Common myeloid progenitor, CD34-positive (primary cell): ENCODE data around the gene MYOM3.

Source experiments
- CTCF ChIA-PET: fragments of 350-600 bp; sonication (Branson Sonifier 250); formaldehyde crosslinking; loops from one replicate; lab custom pipeline; 2021; ENCODE audit warnings: antibody characterized with exemption; lab: Charles Lee
- POLR2A ChIA-PET: fragments of 350-600 bp; sonication (Branson Sonifier 250); formaldehyde crosslinking; loops from one replicate; lab custom pipeline; 2021; ENCODE audit warnings: antibody characterized with exemption; lab: Charles Lee
- DNase-seq, 3 donors: peaks; one replicate each; pipeline versions ENCODE4 v3.0.0 to v3.0.0-alpha.2; 2013
- H3K27ac ChIP-seq, 2 experiments: 1 replicate in 1 of 2; 2 replicates in 1 of 2; pipeline ENCODE4 v1.7.0; 2013; ENCODE audit warnings: inconsistent platforms in 2 of 2, low read length in 2 of 2, mild to moderate bottlenecking in 2 of 2, low read depth in 1 of 2, moderate library complexity in 1 of 2; ENCODE audit not compliant: severe bottlenecking in 2 of 2, insufficient read depth in 1 of 2, poor library complexity in 1 of 2
- H3K27me3 ChIP-seq, 5 experiments: replicated peaks in 2 of 5; 1 replicate in 3 of 5; 2 replicates in 2 of 5; pipeline versions ENCODE4 v1.6.1 to v1.7.0; 2013; ENCODE audit warnings: low read length in 4 of 5, mild to moderate bottlenecking in 2 of 5, moderate library complexity in 2 of 5, inconsistent platforms in 1 of 5; ENCODE audit not compliant: insufficient read depth in 5 of 5, control insufficient read depth in 4 of 5
- H3K36me3 ChIP-seq, 4 experiments: 1 replicate in 2 of 4; 2 replicates in 2 of 4; pipeline versions ENCODE4 v1.6.1 to v1.7.0; 2013; ENCODE audit warnings: low read length in 3 of 4, control low read depth in 1 of 4, mild to moderate bottlenecking in 1 of 4; ENCODE audit not compliant: control insufficient read depth in 4 of 4, insufficient read depth in 4 of 4
- H3K4me1 ChIP-seq, 4 experiments: 1 replicate in 3 of 4; 2 replicates in 1 of 4; pipeline versions ENCODE4 v1.6.1 to v1.7.1; 2013; ENCODE audit warnings: low read length in 3 of 4, mild to moderate bottlenecking in 3 of 4, control low read depth in 1 of 4, inconsistent platforms in 1 of 4, moderate library complexity in 1 of 4; ENCODE audit not compliant: control insufficient read depth in 4 of 4, insufficient read depth in 4 of 4; ENCODE audit errors: control extremely low read depth in 1 of 4
- H3K4me3 ChIP-seq, 7 experiments: 1 replicate in 4 of 7; 2 replicates in 3 of 7; pipeline versions ENCODE4 v1.5.1 to v1.7.0; 2013; ENCODE audit warnings: mild to moderate bottlenecking in 7 of 7, low read length in 6 of 7, moderate library complexity in 6 of 7, inconsistent platforms in 2 of 7, low read depth in 2 of 7, control low read depth in 1 of 7; ENCODE audit not compliant: insufficient read depth in 4 of 7, control insufficient read depth in 1 of 7; ENCODE audit errors: extremely low read depth in 1 of 7
- H3K9me3 ChIP-seq, 5 experiments: 1 replicate in 4 of 5; 2 replicates in 1 of 5; pipeline versions ENCODE4 v1.6.1 to v1.7.1; 2013; ENCODE audit warnings: low read length in 4 of 5, mild to moderate bottlenecking in 2 of 5, inconsistent platforms in 1 of 5, low read depth in 1 of 5, moderate library complexity in 1 of 5; ENCODE audit not compliant: control insufficient read depth in 4 of 5, insufficient read depth in 2 of 5; ENCODE audit errors: control extremely low read depth in 1 of 5
- WGBS: methylation state at CpG from one replicate; pipeline ENCODE4 v1.1.5; 2013; ENCODE audit not compliant: insufficient coverage; 5-methylcytosine and 5-hydroxymethylcytosine counted together

The MYOM3 gene

DNA sequence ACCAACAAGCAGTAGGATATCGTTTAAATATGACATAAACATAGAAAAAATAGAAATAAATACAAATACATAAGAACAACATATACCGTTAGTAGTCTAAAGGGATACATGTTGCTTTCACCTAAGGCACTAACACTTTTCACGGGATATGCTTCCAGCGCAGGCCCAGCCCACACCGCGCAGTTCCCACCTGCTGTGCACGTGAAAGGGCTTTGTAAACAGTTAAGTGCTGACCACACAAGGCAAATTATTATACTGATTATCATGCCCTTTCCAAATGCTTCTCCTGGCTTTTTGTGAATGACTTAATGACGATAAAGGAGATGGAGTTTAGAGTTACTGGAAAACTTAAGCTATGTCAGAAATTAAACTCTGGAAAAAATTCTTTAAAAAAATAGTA, 42.3 kb upstream of the MYOM3 start:
- Histone ChIP-seq H3K4me3 (no peak overlapping the region), H3K9me3 (no peaks in the 10 kb centered on the region), H3K4me1 (peaks cover 0 to 12% (median 5%) of the 10 kb centered on the region in 4 experiments), H3K36me3 (no peaks in the 10 kb centered on the region), H3K27me3 (peaks cover 2 to 40% (median 23%) of the 10 kb centered on the region in 5 experiments), H3K27ac (no peak overlapping the region)
- ChIA-PET CTCF (interaction anchor here (1.0 to 2.4 kb wide), 4 partner anchors 15 to 347 kb away, joined by 3 to 6 read pairs (median 4); no protein-coding TSS in a partner anchor), POLR2A (interaction anchor here (0.7 to 1.2 kb wide), 2 partner anchors 11 to 36 kb away, joined by 3 to 4 read pairs; no protein-coding TSS in a partner anchor)
- no peak for DNase-seq
- 86% methylated on average over 3 of the region's 8 CpGs for WGBS

DNA sequence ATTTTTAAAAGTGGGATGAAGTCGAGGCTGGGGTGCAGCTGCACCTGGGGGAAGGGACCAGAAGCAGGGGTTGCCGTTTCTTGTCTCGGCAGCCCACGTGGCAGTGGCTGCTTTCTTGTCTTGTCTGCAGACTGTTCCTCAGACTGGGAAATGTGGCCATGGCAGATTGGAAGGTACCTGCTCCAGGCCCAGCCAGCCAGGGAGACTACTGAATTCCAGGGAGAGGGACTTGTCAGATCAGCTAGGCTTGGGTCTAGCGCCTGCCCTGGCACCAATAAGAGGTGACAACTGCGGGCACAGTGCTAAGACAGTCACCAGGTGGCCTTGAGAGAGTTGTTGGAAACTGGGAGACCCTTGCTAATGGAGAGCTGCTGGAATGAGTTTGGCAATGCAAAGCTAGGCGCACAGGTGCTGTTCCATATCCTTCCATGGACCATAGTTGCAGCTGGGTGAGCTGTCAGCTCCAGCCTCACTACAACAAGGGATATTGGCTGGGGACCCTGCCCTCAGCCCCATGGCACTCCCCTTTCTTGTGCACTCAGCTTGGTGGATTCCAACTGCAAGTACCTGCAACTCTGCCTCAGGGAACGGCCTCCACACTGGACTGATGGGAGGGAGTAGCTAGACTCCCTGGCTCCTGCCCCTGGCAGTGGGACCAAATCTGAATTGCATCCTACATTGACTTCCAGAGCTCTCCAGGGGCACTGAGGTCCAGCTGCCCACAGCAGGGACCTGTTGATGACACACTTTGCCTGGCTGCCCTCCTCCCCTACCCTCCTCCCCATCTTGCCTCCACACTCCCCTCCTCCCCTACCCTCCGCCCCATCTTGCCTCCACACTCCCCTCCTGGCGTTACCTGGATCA, 40.9 kb upstream of the MYOM3 start:
- Histone ChIP-seq H3K27me3 (peaks cover 2 to 40% (median 23%) of the 10 kb centered on the region in 5 experiments), H3K27ac (no peak overlapping the region), H3K4me1 (peaks cover 0 to 12% (median 5%) of the 10 kb centered on the region in 4 experiments), H3K36me3 (no peaks in the 10 kb centered on the region), H3K9me3 (no peaks in the 10 kb centered on the region), H3K4me3 (no peak overlapping the region)
- CTCF ChIA-PET = interaction anchor here (1.0 to 2.5 kb wide), 4 partner anchors 37 to 238 kb away, joined by 3 to 6 read pairs (median 5); no protein-coding TSS in a partner anchor
- no peak for DNase-seq
- POLR2A ChIA-PET = no interaction called here
- WGBS = 89% methylated on average over 7 of the region's 10 CpGs

DNA sequence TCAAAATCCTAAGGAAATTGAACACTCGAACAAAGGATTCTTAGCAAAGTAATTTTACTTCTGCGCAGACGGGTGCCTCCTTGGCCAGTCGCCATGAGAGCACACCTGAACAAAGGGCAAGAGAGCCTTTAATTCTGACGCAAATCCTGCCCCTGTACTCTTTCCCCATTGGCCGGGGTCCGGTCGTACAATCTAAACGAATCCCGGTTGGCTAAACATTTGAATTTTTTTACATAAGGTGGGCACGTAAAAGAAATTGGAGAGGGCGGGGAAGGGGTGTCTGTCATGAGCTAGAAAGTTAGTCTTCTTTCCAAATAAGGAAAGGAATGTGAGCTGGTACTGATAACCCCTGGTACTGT, 39.2 kb upstream of the MYOM3 start:
- WGBS = 12% methylated on average over 5 of the region's 12 CpGs
- H3K27me3 ChIP-seq = peaks cover 2 to 40% (median 23%) of the 10 kb centered on the region in 5 experiments
- ChIA-PET POLR2A (interaction anchor here (1.5 kb wide), 1 partner anchor 39 kb away, joined by 4 read pairs; no protein-coding TSS in a partner anchor), CTCF (interaction anchor here (1.0 to 2.5 kb wide), 5 partner anchors 11 to 241 kb away, joined by 3 to 6 read pairs (median 4); no protein-coding TSS in a partner anchor)
- no peaks in the 10 kb centered on the region for H3K9me3 ChIP-seq
- H3K27ac ChIP-seq = no peak overlapping the region
- H3K36me3 ChIP-seq = no peaks in the 10 kb centered on the region
- H3K4me1 ChIP-seq = peaks cover 0 to 12% (median 5%) of the 10 kb centered on the region in 4 experiments
- DNase-seq = peak in 1 of 3 donors; percentile 3
- H3K4me3 ChIP-seq = peak overlapping the region in 1 of 7 experiments; percentile 59

DNA sequence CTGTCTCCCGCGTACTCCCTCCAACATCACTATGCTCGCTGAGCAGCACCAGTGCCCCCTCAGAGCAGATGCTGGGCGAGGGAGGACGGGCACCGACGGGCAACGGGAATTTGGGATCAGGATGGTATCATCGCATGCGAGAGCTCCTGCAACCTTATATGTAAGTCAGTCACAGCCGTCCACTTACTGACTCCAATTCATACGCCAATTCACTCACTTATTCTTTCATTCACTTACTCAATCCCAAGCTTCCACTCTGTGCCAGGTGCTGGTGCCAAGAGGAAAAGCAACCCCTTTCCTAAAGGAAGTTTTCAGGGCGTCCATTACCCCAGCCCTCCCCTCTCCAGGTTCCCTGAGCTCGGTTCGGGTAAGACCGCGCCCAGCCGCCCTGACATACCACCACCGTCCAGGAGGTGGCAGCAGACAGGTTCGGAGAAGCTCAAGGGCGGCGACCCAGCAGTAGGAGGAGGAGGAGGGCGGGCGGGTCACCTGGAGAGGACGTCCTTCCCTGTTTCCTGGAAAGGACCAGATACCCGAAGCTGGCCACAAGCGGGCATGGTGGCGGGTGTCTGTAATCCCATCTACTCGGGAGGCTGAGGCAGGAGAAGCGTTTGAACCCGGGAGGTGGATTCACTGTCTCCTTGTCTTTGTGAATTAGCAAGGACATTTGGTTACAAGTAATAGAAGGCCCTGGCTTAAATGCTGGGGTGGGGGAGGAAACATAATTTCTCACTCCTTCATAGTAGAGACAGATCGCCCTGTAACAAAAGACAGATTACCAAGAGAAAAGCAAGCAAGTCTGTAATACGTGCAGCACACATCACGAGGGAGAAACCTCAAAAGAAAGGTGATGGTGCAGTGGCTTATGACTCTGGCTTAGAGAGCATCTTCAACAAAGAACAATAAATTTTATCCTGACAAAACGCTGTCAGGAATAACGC, 38.6 kb upstream of the MYOM3 start:
- ChIA-PET POLR2A (interaction anchor here (0.7 to 1.5 kb wide), 2 partner anchors 40 to 241 kb away, joined by 3 to 4 read pairs; no protein-coding TSS in a partner anchor), CTCF (interaction anchor here (0.8 to 2.2 kb wide), 16 partner anchors 8 to 242 kb away, joined by 3 to 35 read pairs (median 5); no protein-coding TSS in a partner anchor)
- H3K4me1 ChIP-seq = peaks cover 0 to 12% (median 5%) of the 10 kb centered on the region in 4 experiments
- no peaks in the 10 kb centered on the region for H3K9me3 ChIP-seq
- peak; percentile 75 to 86 (median 83) for DNase-seq
- WGBS = 16% methylated on average over 23 of the region's 36 CpGs
- H3K27me3 ChIP-seq = peaks cover 2 to 40% (median 23%) of the 10 kb centered on the region in 5 experiments
- peak overlapping the region in 4 of 7 experiments; percentile 8 to 59 (median 18) for H3K4me3 ChIP-seq
- H3K27ac ChIP-seq = no peak overlapping the region
- H3K36me3 ChIP-seq = no peaks in the 10 kb centered on the region

DNA sequence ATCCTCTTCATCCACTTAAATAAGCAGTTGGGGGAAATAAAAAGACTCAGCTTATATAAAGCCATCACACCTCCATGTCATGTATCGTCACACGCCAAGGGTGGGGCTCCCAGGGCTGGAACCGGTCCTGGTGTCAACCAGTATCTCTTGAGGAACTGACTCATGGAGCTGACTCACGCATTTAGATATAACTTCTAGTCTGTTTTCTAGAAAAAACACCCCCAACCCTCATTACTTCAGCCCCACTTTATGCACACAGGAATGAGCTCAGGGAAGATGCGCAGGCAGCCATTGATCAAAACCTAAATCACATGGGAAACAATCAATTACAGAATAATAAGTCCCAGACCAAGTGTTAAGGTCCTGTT, 37.9 kb upstream of the MYOM3 start:
- 69% methylated on average over 4 of the region's 5 CpGs for WGBS
- peak in 2 of 3 donors; percentile 33 to 52 for DNase-seq
- H3K27ac ChIP-seq = no peak overlapping the region
- peaks cover 2 to 40% (median 21%) of the 10 kb centered on the region in 5 experiments for H3K27me3 ChIP-seq
- H3K4me3 ChIP-seq = no peak overlapping the region
- peaks cover 0 to 12% (median 5%) of the 10 kb centered on the region in 4 experiments for H3K4me1 ChIP-seq
- POLR2A ChIA-PET = interaction anchor here (1.5 kb wide), 1 partner anchor 40 kb away, joined by 4 read pairs; no protein-coding TSS in a partner anchor
- CTCF ChIA-PET = interaction anchor here (0.8 to 2.2 kb wide), 16 partner anchors 9 to 243 kb away, joined by 3 to 35 read pairs (median 5); no protein-coding TSS in a partner anchor
- H3K36me3 ChIP-seq = no peaks in the 10 kb centered on the region
- H3K9me3 ChIP-seq = no peaks in the 10 kb centered on the region

DNA sequence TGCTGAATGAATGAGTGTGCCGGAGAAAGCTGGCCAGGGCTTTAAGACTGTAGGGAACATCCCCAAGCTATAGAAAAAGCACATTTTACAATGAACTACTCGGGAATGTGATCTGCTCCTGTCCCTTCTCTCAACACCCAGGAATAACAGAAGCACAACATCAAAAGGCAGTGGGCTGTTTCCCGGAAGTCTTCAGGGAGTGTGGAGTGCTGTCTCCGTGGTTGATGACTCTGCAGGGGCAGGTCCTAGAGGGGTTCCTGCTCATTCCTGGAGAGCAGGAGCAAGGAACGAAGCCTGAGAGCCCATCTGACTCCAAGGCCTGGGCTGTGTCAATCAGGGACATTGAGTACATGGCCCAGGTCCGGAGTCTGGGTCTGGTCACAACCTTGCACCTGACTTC, 35.9 kb upstream of the MYOM3 start:
- WGBS = 82% methylated on average over 6 of the region's 6 CpGs
- Histone ChIP-seq H3K4me3 (no peak overlapping the region), H3K9me3 (no peaks in the 10 kb centered on the region), H3K4me1 (peaks cover 0 to 12% (median 5%) of the 10 kb centered on the region in 4 experiments), H3K36me3 (no peaks in the 10 kb centered on the region), H3K27ac (no peak overlapping the region), H3K27me3 (peaks cover 2 to 36% (median 21%) of the 10 kb centered on the region in 5 experiments)
- DNase-seq = no peak
- ChIA-PET CTCF (interaction anchor here (0.9 to 1.5 kb wide), 5 partner anchors 8 to 245 kb away, joined by 3 to 6 read pairs (median 3); no protein-coding TSS in a partner anchor), POLR2A (no interaction called here)
